CD14-positive monocyte (primary cell): Measurements from ENCODE around the gene RAE1. TPM values are rescaled to one million over a fixed set of nuclear protein-coding genes. Genes with fewer than 3 reads are reported as not detected.

Experiments used
- DNase-seq, 3 donors: peaks; one replicate each; pipeline ENCODE4 v3.0.0-alpha.2; 2011 to 2022
- H2AFZ ChIP-seq: 2 replicates; pipeline ENCODE4 v1.6.0; 2012; ENCODE audit warnings: mild to moderate bottlenecking, low read depth, low read length, inconsistent platforms; ENCODE audit not compliant: insufficient read depth, poor library complexity, severe bottlenecking
- H3K27ac ChIP-seq, 2 donors: 1 replicate in 1 of 2; 2 replicates in 1 of 2; pipeline ENCODE4 v1.5.1; 2012 to 2013; ENCODE audit warnings: low read length in 2 of 2, control low read depth in 1 of 2, inconsistent platforms in 1 of 2, low read depth in 1 of 2, mild to moderate bottlenecking in 1 of 2
- H3K27me3 ChIP-seq, 2 donors: one replicate each; pipeline versions ENCODE4 v1.6.0 to v1.6.1; 2011 to 2013; ENCODE audit warnings: low read length in 2 of 2; ENCODE audit not compliant: control insufficient read depth in 2 of 2, insufficient read depth in 2 of 2
- H3K36me3 ChIP-seq, 2 donors: replicated peaks in 1 of 2; 1 replicate in 1 of 2; 2 replicates in 1 of 2; pipeline versions ENCODE4 v1.5.1 to v1.6.1; 2012 to 2013; ENCODE audit warnings: low read length in 2 of 2, control low read depth in 1 of 2, inconsistent platforms in 1 of 2, mild to moderate bottlenecking in 1 of 2; ENCODE audit not compliant: insufficient read depth in 2 of 2, control insufficient read depth in 1 of 2
- H3K4me1 ChIP-seq, 2 donors: 1 replicate in 1 of 2; 2 replicates in 1 of 2; pipeline versions ENCODE4 v1.5.1 to v1.6.1; 2012 to 2013; ENCODE audit warnings: low read length in 2 of 2, control low read depth in 1 of 2, inconsistent platforms in 1 of 2, mild to moderate bottlenecking in 1 of 2, moderate library complexity in 1 of 2; ENCODE audit not compliant: insufficient read depth in 2 of 2, control insufficient read depth in 1 of 2
- H3K4me2 ChIP-seq: replicated peaks from 2 replicates; pipeline ENCODE3; 2012; ENCODE audit warnings: low read length, moderate library complexity, mild to moderate bottlenecking; ENCODE audit not compliant: poor library complexity, severe bottlenecking; ENCODE audit errors: extremely low read depth
- H3K4me3 ChIP-seq, 3 experiments: fragments of 200-600 bp in 1 of 3; sonication (generic) in 1 of 3; replicated peaks in 1 of 3; 1 replicate in 2 of 3; 2 replicates in 1 of 3; pipeline ENCODE4 v1.5.1; 2011 to 2013; ENCODE audit warnings: low read length in 3 of 3, mild to moderate bottlenecking in 3 of 3, control low read depth in 2 of 3, low read depth in 2 of 3, inconsistent platforms in 1 of 3, moderate library complexity in 1 of 3
- H3K79me2 ChIP-seq: 2 replicates; pipeline ENCODE4 v1.6.0; 2012; ENCODE audit warnings: mild to moderate bottlenecking, control low read depth, inconsistent platforms, low read length, moderate library complexity; ENCODE audit not compliant: insufficient read depth
- H3K9ac ChIP-seq: 2 replicates; pipeline ENCODE4 v1.6.0; 2017; ENCODE audit warnings: low read length, mild to moderate bottlenecking; ENCODE audit not compliant: insufficient read depth, poor library complexity, severe bottlenecking
- H3K9me3 ChIP-seq, 2 donors: replicated peaks in 1 of 2; 1 replicate in 1 of 2; 2 replicates in 1 of 2; pipeline versions ENCODE4 v1.5.1 to v1.6.1; 2012 to 2013; ENCODE audit warnings: low read length in 2 of 2, control low read depth in 1 of 2; ENCODE audit not compliant: control insufficient read depth in 1 of 2, insufficient read depth in 1 of 2
- H4K20me1 ChIP-seq: 2 replicates; pipeline ENCODE4 v1.6.0; 2012; ENCODE audit warnings: mild to moderate bottlenecking, low read length, control low read depth, moderate library complexity; ENCODE audit not compliant: insufficient read depth
- H3K27ac Mint-ChIP-seq, 7 donors: one replicate each; pipeline ENCODE4 v1.8.0; 2020; ENCODE audit warnings: mild to moderate bottlenecking in 7 of 7, mixed read lengths in 7 of 7, moderate library complexity in 6 of 7, inconsistent platforms in 2 of 7
- H3K27me3 Mint-ChIP-seq, 3 donors: one replicate each; pipeline ENCODE4 v1.8.0; 2021 to 2022; ENCODE audit warnings: low read depth in 3 of 3, mild to moderate bottlenecking in 3 of 3, mixed read lengths in 3 of 3, moderate library complexity in 3 of 3, inconsistent platforms in 1 of 3
- H3K36me3 Mint-ChIP-seq, 2 donors: one replicate each; pipeline ENCODE4 v1.8.0; 2020; ENCODE audit warnings: mixed read lengths in 2 of 2, inconsistent platforms in 1 of 2, mild to moderate bottlenecking in 1 of 2
- H3K4me1 Mint-ChIP-seq: one replicate; pipeline ENCODE4 v1.8.0; 2020; ENCODE audit warnings: mild to moderate bottlenecking, mixed read lengths
- H3K4me3 Mint-ChIP-seq, 2 donors: one replicate each; pipeline ENCODE4 v1.8.0; 2020; ENCODE audit warnings: mild to moderate bottlenecking in 2 of 2, mixed read lengths in 2 of 2, moderate library complexity in 1 of 2
- H3K9me3 Mint-ChIP-seq, 7 donors: one replicate each; pipeline ENCODE4 v1.8.0; 2020 to 2022; ENCODE audit warnings: mixed read lengths in 7 of 7, mild to moderate bottlenecking in 6 of 7, moderate library complexity in 6 of 7, inconsistent platforms in 2 of 7
- CTCF ChIP-seq: fragments of 200-600 bp; IDR thresholded peaks from one replicate; pipeline ENCODE4 v1.8.0; 2022; ENCODE audit warnings: antibody characterized with exemption, mild to moderate bottlenecking
- WGBS: methylation state at CpG from one replicate; pipeline ENCODE4 v1.1.5; 2013; ENCODE audit warnings: missing lambda C conversion rate; ENCODE audit not compliant: insufficient coverage; 5-methylcytosine and 5-hydroxymethylcytosine counted together
- intact Hi-C, 2 donors: fragments of 100-400 bp; cut with micrococcal nuclease; formaldehyde crosslinking; loops; one replicate each; pipeline versions ENCODE4 v1.15.0 to v1.15.1; 2023
- polyA plus RNA-seq, 3 donors: library from polyadenylated mRNA; depleted of rRNA in 1 of 3; unstranded in 2 of 3; stranded (reverse) in 1 of 3; fragments of 300-500 nt in 2 of 3; fragments of >200 nt in 1 of 3; fragmentation: Illumina TruSeq in 2 of 3; gene quantifications; 1 replicate in 2 of 3; 2 replicates in 1 of 3; pipeline ENCODE4 v1.2.3, GENCODE V29; 2012 to 2021

Gene RAE1
- polyA plus RNA-seq, 3 donors: 15.8 to 27.5 (median 21.7) TPM

GRCh38 chr20:57361517-57361916, 10.5 kb downstream of the RAE1 start:
- peaks cover 8% of the 10 kb centered on the region for H3K79me2 ChIP-seq
- no peak overlapping the region for H3K4me3 Mint-ChIP-seq
- no peaks in the 10 kb centered on the region for H3K27me3 ChIP-seq
- H3K27ac ChIP-seq: no peak overlapping the region
- no peak overlapping the region for H3K27ac Mint-ChIP-seq
- no peak overlapping the region for H3K9ac ChIP-seq
- intact Hi-C loops: no loop called here
- H3K4me2 ChIP-seq: no peak overlapping the region
- no peak for DNase-seq
- no peak for TF ChIP-seq CTCF
- no peaks in the 10 kb centered on the region for H3K4me1 ChIP-seq
- H2AFZ ChIP-seq: no peak overlapping the region
- peaks cover 17% of the 10 kb centered on the region for H4K20me1 ChIP-seq
- H3K4me3 ChIP-seq: no peak overlapping the region
- peaks cover 39 to 40% of the 10 kb centered on the region in 2 donors for H3K36me3 Mint-ChIP-seq
- WGBS: 100% methylated on average over 2 of the region's 6 CpGs
- no peaks in the 10 kb centered on the region for H3K9me3 Mint-ChIP-seq
- H3K4me1 Mint-ChIP-seq: no peaks in the 10 kb centered on the region
- H3K36me3 ChIP-seq: peaks cover 30 to 47% of the 10 kb centered on the region in 2 donors
- no peaks in the 10 kb centered on the region for H3K9me3 ChIP-seq
- H3K27me3 Mint-ChIP-seq: no peaks in the 10 kb centered on the region

GRCh38 chr20:57364451-57364850, 13.4 kb downstream of the RAE1 start:
- Histone ChIP-seq H4K20me1 (peaks cover 11% of the 10 kb centered on the region), H3K4me1 (peaks cover under 1 to 3% of the 10 kb centered on the region in 2 donors), H3K36me3 (peaks cover 59 to 74% of the 10 kb centered on the region in 2 donors), H3K79me2 (peaks cover 4% of the 10 kb centered on the region), H3K9ac (no peak overlapping the region), H2AFZ (no peak overlapping the region), H3K4me3 (no peak overlapping the region), H3K27ac (peak overlapping the region in 1 of 2 donors; percentile 35), H3K4me2 (no peak overlapping the region), H3K27me3 (no peaks in the 10 kb centered on the region), H3K9me3 (no peaks in the 10 kb centered on the region)
- H3K9me3 Mint-ChIP-seq: peaks cover 0 to 2% (median 0%) of the 10 kb centered on the region in 7 donors
- TF ChIP-seq CTCF: no peak
- no peak for DNase-seq
- H3K4me3 Mint-ChIP-seq: no peak overlapping the region
- H3K4me1 Mint-ChIP-seq: peaks cover 4% of the 10 kb centered on the region
- no peaks in the 10 kb centered on the region for H3K27me3 Mint-ChIP-seq
- peaks cover 63 to 70% of the 10 kb centered on the region in 2 donors for H3K36me3 Mint-ChIP-seq
- intact Hi-C loops: no loop called here
- H3K27ac Mint-ChIP-seq: no peak overlapping the region
